Raji (cell line): Measurements from ENCODE around the gene CEMIP.

ENCODE experiments used
- POLR2A ChIP-seq: IDR thresholded peaks from 2 replicates; pipeline ENCODE4 v1.6.1; 2011; ENCODE audit warnings: low read depth, low read length, control low read depth; ENCODE audit not compliant: insufficient read depth

CEMIP gene

DNA sequence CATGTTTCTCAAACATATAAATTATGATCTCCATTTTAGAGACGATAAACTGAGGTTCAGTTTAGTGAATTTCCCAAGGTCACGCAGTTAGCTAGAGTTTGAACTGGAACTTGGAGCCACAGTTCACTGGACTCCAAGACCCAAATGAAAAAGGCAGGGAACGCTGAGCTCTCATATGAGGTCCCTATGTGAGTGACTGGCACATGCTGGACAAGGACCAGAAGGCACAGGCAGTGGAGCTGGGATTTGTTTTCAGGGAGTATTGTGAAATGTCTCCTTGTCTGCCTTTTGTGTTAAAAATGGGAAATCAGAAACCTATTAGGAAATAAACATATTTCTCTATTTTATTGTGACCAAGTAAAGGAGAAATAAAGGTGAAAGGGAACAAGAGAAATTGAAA is 147.0 kb downstream of the CEMIP start:
- no peak for TF ChIP-seq POLR2A

DNA sequence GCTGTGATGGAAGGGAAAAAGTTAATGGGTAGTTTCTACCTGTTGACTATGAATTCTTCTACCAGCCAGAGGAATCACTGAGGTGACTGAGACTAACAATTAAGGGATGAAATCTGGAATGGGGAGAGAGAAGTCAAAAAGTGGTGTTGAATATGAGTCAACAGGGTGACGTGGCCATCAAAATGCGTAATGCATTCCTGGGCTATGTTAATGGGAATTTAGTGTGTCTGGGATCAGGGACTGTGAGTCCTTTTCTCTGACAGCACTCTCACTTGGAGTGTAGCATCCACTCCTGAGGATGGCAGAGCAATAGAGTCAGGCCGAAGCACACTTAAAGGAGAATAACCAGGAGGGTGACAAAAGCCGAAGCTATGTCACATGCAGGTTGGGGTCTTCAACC is 150.1 kb downstream of the CEMIP start:
- no peak for TF ChIP-seq POLR2A

- no peak for TF ChIP-seq POLR2A
Measured at GRCh38 chr15:80929689-80930088, 150.5 kb downstream of the CEMIP start.

GRCh38 chr15:80931191-80931590 is 152.0 kb downstream of the CEMIP start:
- no peak for TF ChIP-seq POLR2A

GRCh38 chr15:80931721-80932512 is 152.7 kb downstream of the CEMIP start:
- no peak for TF ChIP-seq POLR2A

GRCh38 chr15:80932513-80932815 is 153.3 kb downstream of the CEMIP start:
- TF ChIP-seq POLR2A, result no peak

GRCh38 chr15:80932989-80933388 is 153.8 kb downstream of the CEMIP start:
- no peak for TF ChIP-seq POLR2A

DNA sequence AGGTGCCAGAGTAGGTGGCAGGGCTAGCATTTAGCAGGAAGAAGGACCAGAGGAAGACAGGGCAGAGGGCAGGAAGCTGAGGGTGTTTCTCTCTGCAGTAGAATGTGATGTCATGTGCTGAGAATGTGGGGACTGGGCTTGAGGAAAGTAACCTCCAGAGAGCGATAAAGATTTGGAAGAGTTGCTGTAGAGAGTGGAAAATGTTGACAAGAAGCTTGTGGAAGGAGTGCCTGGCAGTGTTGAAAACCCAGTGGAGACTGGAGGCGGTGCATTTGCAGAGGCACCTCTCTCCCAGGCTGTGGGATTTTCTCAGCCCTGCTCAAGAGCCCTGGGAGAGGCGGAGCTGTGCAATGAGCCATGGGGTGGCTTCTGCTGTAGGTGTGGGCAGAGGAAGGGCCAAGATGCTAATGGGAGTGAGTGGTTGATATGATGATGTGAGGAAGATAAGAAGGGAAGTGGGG is 155.6 kb downstream of the CEMIP start:
- no peak for TF ChIP-seq POLR2A

DNA sequence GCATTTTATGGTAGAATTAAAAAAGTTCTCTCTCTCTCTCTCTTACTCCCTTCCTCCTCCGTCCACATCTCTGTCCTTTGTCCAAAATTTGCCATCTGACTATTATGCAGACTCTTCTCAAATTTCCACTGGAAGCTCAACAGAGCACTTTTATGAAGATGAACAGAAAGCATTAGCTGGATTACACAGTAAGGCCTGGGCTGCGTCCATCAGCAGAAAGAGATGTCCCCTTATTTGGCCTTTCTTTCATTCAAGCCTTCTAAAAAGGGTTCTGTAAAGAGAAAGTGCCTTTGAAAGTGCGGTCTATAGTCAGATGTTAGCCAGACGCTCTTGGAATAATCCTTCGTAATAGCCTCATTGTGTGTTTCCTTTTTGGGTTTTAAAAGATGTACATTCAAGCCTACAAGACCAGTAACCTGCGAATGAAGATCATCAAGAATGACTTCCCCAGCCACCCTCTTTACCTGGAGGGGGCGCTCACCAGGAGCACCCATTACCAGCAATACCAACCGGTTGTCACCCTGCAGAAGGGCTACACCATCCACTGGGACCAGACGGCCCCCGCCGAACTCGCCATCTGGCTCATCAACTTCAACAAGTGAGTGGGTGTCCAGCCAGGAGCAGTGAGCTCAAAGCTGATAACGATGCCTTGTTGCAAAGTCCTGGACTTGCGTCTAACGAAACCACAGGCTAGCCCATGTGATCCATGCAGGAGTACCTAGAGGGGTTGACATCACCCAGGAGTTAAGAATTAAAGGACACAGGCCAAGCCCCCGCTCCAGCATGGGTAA is 157.3 kb downstream of the CEMIP start:
- no peak for TF ChIP-seq POLR2A

GRCh38 chr15:80937718-80938117 is 158.5 kb downstream of the CEMIP start:
- no peak for TF ChIP-seq POLR2A

DNA sequence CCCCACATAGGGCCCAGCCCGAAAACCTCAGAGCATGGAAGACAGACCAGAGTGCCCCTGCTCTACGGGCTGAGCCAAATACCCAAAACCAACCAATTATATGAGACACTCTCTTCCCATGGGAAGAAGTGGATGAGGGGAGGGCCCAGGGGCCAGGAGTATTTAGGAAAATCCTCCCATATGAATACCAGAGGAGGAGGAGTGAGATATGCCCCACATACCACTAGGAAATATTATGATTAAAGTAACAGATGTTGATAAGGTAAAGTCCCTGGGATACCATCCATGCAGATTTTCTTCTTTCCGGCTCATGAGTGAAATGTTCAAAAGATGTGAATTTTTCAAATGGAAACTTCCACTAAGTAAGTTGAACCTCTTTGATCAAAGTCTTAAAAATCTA is 160.0 kb downstream of the CEMIP start:
- no peak for TF ChIP-seq POLR2A

GRCh38 chr15:80940331-80940730 is 161.2 kb downstream of the CEMIP start:
- no peak for TF ChIP-seq POLR2A

DNA sequence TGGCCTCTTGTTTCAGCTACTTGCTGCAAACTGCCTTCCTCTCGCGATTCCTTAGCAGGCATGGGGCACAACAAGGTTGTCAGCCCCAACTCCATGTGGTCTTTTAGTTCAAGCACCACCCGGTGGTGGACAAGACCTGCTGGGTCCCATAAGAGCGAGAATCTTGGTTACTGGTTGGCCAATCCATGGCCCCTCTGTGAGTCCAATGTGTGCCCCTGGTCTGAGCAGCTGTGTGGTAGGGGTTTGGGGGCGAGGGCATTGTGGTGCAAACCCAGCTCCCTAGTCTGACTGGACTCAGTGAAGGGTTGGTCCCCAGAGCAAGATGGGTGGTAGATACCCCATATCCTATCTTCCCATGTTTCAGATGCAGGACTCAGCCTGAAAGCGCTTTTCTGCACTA is 161.7 kb downstream of the CEMIP start:
- no peak for TF ChIP-seq POLR2A

GRCh38 chr15:80942266-80942665 is 163.1 kb downstream of the CEMIP start:
- no peak for TF ChIP-seq POLR2A

GRCh38 chr15:80942746-80943565 is 163.8 kb downstream of the CEMIP start:
- no peak for TF ChIP-seq POLR2A
